Stimulated activated naive CD8-positive, alpha-beta T cell treated with anti-CD3 and anti-CD28 coated beads, Interleukin-15, amount 100 ng/mL, for 72 hours (primary cell): Measurements from ENCODE around the gene TBC1D3H.
"Not testable (repeated sequence)": the region's sequence is repeated elsewhere in the genome, so short reads cannot be mapped to it uniquely, and the experiment has no call there.

Experiments
- ATAC-seq: fragments of 150-1000 bp; cut with Tn5 transposase; 2 replicates; pipeline ENCODE4 v1.10.0; 2021; ENCODE audit warnings: mild to moderate bottlenecking, moderate library complexity
- DNase-seq, 2 donors: peaks; one replicate each; pipeline ENCODE4 v3.0.0; 2021 to 2022
- H3K27ac Mint-ChIP-seq, 2 donors: one replicate each; pipeline ENCODE4 v1.8.0; 2022; ENCODE audit warnings: mild to moderate bottlenecking in 2 of 2, mixed read lengths in 2 of 2, moderate library complexity in 2 of 2
- H3K27me3 Mint-ChIP-seq: one replicate; pipeline ENCODE4 v1.8.0; 2022; ENCODE audit warnings: mixed read lengths
- H3K4me1 Mint-ChIP-seq: one replicate; pipeline ENCODE4 v1.8.0; 2022; ENCODE audit warnings: mild to moderate bottlenecking, mixed read lengths
- H3K4me3 Mint-ChIP-seq, 2 donors: one replicate each; pipeline ENCODE4 v1.8.0; 2022; ENCODE audit warnings: mild to moderate bottlenecking in 2 of 2, mixed read lengths in 2 of 2, moderate library complexity in 1 of 2
- H3K9me3 Mint-ChIP-seq, 2 donors: one replicate each; pipeline ENCODE4 v1.8.0; 2022; ENCODE audit warnings: mixed read lengths in 2 of 2

Gene TBC1D3H

DNA sequence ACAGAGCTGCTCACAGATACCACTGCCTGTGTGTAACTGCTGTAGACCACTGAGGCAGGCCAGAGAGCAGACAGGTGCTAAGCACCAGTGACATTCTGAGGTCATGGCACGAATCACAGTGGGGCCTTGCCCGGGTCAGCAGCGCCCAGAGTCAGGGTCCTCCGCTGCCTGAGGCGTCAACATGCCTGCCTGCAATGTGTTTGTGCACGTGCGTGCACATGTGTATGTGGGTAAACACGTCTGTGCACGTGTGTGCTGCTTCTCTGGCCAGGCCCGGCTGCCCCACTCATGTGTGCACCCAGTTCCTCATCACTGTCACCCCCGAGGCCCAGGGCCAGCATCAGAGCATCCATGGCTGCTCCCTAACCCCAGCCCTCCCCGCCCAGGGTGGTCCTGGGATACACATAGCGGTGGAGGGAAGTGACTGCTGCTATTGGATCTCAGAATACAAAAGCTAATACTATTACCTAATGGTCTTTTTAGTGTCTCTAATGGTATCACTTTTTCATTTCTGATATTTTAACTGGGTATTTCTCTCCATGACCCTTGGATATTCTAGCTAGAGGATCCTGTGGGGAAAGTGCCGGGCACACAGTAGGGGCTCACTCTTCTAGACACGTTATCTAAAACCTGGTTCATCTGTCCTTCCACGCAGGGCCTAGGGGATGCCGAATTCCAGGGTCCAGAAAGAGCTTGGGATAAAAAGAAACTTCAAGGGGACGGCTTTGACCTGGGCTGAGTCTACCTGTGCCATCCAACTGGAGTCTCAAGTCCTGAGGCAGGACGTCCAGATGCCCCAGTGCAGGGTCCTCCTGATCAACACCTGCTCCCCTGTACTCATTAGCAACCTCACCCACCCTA, at the start of gene TBC1D3H:
TBC1D3H (minus strand) TSS at position 51 of the 861 bp plus-strand sequence. CDS start 1,540 bp downstream, outside the sequence.
- peak within 1 kb of the TSS in 1 of 2 donors; percentile 19 for H3K27ac Mint-ChIP-seq
- not testable (repeated sequence) for H3K9me3 Mint-ChIP-seq, H3K4me3 Mint-ChIP-seq, H3K27me3 Mint-ChIP-seq, H3K4me1 Mint-ChIP-seq, ATAC-seq
- DNase-seq: peak in 1 of 2 donors; percentile 9

DNA sequence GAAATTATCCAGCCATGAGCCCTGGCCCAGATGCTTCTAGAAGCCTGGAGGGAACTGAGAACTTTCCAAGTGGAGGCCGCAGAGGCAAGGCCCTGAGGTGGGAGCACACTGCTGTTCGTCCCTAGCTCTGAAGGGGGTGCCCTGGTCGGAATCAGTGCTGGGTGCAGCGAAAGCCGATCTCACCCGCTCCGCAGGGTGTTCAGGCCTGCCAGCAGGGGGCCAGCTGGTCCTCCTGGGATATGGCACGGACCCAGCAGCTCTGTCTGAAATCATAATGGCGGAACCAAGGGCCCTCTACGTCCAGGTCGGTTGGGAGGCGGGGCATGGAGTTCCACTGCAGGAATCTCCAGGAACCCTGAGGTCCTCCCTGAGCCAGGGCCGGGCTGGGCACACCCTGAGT, 40.7 kb upstream of the TBC1D3H start:
- not testable (repeated sequence) for H3K27ac Mint-ChIP-seq, ATAC-seq, H3K9me3 Mint-ChIP-seq, H3K27me3 Mint-ChIP-seq, H3K4me1 Mint-ChIP-seq, DNase-seq, H3K4me3 Mint-ChIP-seq

DNA sequence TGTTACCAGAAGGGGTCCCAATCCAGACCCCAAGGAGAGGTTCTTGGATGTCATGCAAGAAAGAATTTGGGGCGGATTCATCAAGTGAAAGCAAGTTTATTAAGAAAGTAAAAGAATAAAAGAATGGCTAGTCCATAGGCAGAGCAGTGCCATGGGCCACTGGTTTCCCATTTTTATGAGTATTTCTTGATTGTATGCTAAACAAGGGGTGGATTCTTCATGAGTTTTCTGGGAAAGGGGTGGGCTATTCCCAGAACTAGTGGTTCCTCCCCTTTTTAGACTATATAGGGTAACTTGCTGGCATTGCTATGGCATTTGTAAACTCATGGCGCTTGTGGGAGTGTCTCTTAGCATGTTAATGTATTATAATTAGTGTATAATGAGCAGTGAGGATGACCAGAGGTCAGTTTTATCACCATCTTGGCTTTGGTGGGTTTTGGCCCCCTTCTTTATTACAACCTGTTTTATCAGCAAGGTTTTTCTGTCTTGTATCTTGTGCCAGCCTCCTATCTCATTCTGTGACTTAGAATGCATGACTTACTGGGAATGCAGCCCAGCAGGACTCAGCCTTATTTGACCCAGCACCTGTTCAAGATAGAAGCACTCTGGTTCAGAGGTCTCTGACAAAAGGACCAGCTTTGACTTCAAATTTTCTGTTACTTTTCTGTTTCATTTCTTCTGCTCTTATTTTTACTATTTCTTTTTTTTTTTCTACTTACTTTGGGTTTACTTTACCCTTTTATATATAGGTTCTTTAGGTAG, 27.1 kb upstream of the TBC1D3H start:
- not testable (repeated sequence) for H3K9me3 Mint-ChIP-seq, H3K27me3 Mint-ChIP-seq, H3K4me1 Mint-ChIP-seq, DNase-seq, H3K4me3 Mint-ChIP-seq, H3K27ac Mint-ChIP-seq, ATAC-seq

DNA sequence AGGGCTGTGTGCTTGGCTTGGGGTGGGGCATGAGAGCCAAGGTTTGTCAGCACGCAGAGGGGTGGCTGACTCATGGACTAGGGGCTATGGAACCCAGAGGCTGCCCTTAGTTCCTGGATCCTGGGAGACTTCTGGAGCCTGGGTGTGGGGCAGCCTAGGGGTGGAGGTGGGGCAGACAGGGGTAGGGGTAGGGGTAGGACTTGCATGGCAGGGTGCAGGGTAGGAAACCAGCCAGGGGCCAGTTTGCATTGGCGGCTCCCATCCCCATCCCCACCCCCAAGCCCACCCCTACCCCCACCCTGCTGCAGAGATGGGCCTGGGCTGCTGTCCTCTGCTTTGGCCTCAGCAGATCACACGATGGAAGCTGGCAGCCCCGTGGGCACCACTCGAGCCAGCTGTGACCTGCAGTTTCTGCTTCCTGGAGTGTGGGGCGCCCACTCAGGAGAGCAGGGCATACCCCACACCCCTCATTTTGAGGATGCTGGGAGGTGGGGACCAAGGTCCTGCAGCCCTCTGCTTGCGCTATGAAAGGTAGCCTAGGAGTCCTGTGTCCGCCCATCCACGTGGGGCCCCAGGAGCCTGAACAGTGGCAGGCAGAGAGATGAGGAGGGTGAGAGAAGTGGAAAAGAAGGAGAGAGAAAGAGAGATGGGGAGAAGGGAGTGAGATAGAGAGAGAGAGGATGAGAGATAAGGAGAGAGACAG, 2.9 kb upstream of the TBC1D3H start:
- not testable (repeated sequence) for H3K9me3 Mint-ChIP-seq, H3K4me1 Mint-ChIP-seq, H3K27ac Mint-ChIP-seq, H3K4me3 Mint-ChIP-seq, DNase-seq, H3K27me3 Mint-ChIP-seq
- ATAC-seq: peak; percentile 33

DNA sequence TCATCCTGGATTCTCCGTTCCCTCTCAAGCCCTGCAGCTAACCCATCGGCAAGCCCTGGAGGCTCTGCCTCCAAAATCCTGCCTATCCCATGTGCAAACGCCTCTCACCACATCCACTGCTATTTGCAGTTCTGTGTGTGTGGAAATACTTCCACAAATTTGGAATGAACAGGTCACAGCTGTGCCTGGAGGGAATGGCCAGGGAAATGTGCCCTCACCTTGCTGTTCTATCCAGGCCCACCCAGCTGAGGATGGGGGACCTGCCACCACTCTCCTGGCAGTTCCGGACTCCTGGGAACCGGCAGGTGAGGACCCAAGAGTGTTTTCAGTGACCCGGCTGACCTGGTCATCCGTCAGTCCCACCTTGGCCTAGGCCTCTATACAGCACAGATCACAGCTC, 12.3 kb downstream of the TBC1D3H start:
- H3K27me3 Mint-ChIP-seq, DNase-seq, H3K27ac Mint-ChIP-seq, ATAC-seq, H3K4me3 Mint-ChIP-seq, H3K9me3 Mint-ChIP-seq, H3K4me1 Mint-ChIP-seq: not testable (repeated sequence)

DNA sequence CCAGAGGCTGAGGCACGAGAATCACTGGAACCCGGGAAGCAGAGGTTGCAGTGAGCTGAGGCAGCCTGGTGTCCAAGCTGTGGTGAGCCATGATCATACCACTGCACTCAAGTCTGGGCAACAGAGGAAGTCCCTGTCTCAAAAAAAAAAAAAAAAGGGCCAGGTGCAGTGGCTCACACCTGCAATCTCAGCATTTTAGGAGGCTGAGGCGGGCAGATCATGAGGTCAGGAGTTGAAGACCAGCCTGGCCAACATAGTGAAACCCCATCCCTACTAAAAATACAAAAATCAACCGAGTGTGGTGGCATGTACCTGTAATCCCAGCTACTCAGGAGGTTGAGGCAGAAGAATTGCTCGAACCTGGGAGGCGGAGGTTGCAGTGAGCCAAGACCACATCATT, 25.7 kb downstream of the TBC1D3H start:
- not testable (repeated sequence) for DNase-seq, H3K4me3 Mint-ChIP-seq, H3K27ac Mint-ChIP-seq, H3K4me1 Mint-ChIP-seq, H3K9me3 Mint-ChIP-seq, ATAC-seq, H3K27me3 Mint-ChIP-seq
